CD4-positive, alpha-beta T cell (primary cell): ENCODE data around the gene E2F8. TPM values are rescaled to one million over a fixed set of nuclear protein-coding genes. Genes with fewer than 3 reads are reported as not detected.
"Not testable (repeated sequence)": the region's sequence is repeated elsewhere in the genome, so short reads cannot be mapped to it uniquely, and the experiment has no call there.

Experiments used
- ATAC-seq: fragments of 200-7000 bp; cut with Tn5 transposase; one replicate; pipeline ENCODE4 v1.10.0; 2022; ENCODE audit warnings: mild to moderate bottlenecking; ENCODE audit not compliant: poor library complexity
- CTCF ChIA-PET: fragments of 350-600 bp; sonication (Branson Sonifier 250); formaldehyde crosslinking; loops from one replicate; lab custom pipeline; 2021; ENCODE audit warnings: antibody characterized with exemption, inconsistent platforms; lab: Charles Lee
- POLR2A ChIA-PET: fragments of 350-600 bp; sonication (Branson Sonifier 250); formaldehyde crosslinking; loops from one replicate; lab custom pipeline; 2021; ENCODE audit warnings: antibody characterized with exemption, inconsistent platforms; lab: Charles Lee
- DNase-seq, 14 experiments: peaks; one replicate each; pipeline ENCODE4 v3.0.0-alpha.2; 2013 to 2020; ENCODE audit warnings: mixed read lengths in 2 of 14
- H3K27ac ChIP-seq, 2 donors: one replicate each; pipeline versions ENCODE4 v1.5.1 to v1.7.0; 2013; ENCODE audit warnings: low read length in 2 of 2, low read depth in 1 of 2, mild to moderate bottlenecking in 1 of 2
- H3K27me3 ChIP-seq, 2 experiments: 1 replicate in 1 of 2; 2 replicates in 1 of 2; pipeline versions ENCODE4 v1.6.1 to v1.7.0; 2013; ENCODE audit warnings: low read length in 2 of 2, control low read depth in 1 of 2, mild to moderate bottlenecking in 1 of 2, moderate library complexity in 1 of 2; ENCODE audit not compliant: insufficient read depth in 2 of 2, control insufficient read depth in 1 of 2
- H3K36me3 ChIP-seq: one replicate; pipeline ENCODE4 v1.6.1; 2013; ENCODE audit warnings: low read length, control low read depth; ENCODE audit not compliant: insufficient read depth
- H3K4me1 ChIP-seq: one replicate; pipeline ENCODE4 v1.6.1; 2013; ENCODE audit warnings: low read length, control low read depth; ENCODE audit not compliant: insufficient read depth
- H3K4me3 ChIP-seq: one replicate; pipeline ENCODE4 v1.5.1; 2013; ENCODE audit warnings: mild to moderate bottlenecking, low read length, moderate library complexity
- H3K9me3 ChIP-seq, 2 experiments: 1 replicate in 1 of 2; 2 replicates in 1 of 2; pipeline versions ENCODE4 v1.6.1 to v1.7.0; 2013; ENCODE audit warnings: low read length in 2 of 2, mild to moderate bottlenecking in 2 of 2, control low read depth in 1 of 2, moderate library complexity in 1 of 2; ENCODE audit not compliant: control insufficient read depth in 1 of 2, insufficient read depth in 1 of 2
- H3K27ac Mint-ChIP-seq: one replicate; pipeline ENCODE4 v1.8.0; 2020; ENCODE audit warnings: mixed read lengths
- H3K27me3 Mint-ChIP-seq: one replicate; pipeline ENCODE4 v1.8.0; 2021; ENCODE audit warnings: mixed read lengths
- H3K36me3 Mint-ChIP-seq: one replicate; pipeline ENCODE4 v1.8.0; 2021; ENCODE audit warnings: low read depth, mixed read lengths
- H3K4me1 Mint-ChIP-seq: one replicate; pipeline ENCODE4 v1.8.0; 2021; ENCODE audit warnings: low read depth, mixed read lengths
- H3K4me3 Mint-ChIP-seq: one replicate; pipeline ENCODE4 v1.8.0; 2020; ENCODE audit warnings: mild to moderate bottlenecking, mixed read lengths
- H3K9me3 Mint-ChIP-seq: one replicate; pipeline ENCODE4 v1.8.0; 2020; ENCODE audit warnings: mixed read lengths
- intact Hi-C, 2 experiments: fragments of 100-400 bp; cut with DNase I in 1 of 2; cut with micrococcal nuclease in 1 of 2; formaldehyde crosslinking; loops; one replicate each; pipeline versions ENCODE4 v1.15.1 to v1.9.0; 2023 to 2025; cut with DNase I, micrococcal nuclease
- total RNA-seq, 174 experiments: library from RNA in 2 of 174; stranded (reverse) in 2 of 174; gene quantifications; one replicate each; pipeline ENCODE4 v1.2.3 and lab custom pipeline; 2021 to 2026
- TF ChIP-seq, protein P1 (sequence below): fragments of 200-600 bp; IDR thresholded peaks from one replicate; pipeline ENCODE4 v1.8.0; 2022; ENCODE audit warnings: antibody characterized with exemption, mild to moderate bottlenecking

The E2F8 gene
- total RNA-seq, 2 experiments from 2014 or later = not detected

DNA sequence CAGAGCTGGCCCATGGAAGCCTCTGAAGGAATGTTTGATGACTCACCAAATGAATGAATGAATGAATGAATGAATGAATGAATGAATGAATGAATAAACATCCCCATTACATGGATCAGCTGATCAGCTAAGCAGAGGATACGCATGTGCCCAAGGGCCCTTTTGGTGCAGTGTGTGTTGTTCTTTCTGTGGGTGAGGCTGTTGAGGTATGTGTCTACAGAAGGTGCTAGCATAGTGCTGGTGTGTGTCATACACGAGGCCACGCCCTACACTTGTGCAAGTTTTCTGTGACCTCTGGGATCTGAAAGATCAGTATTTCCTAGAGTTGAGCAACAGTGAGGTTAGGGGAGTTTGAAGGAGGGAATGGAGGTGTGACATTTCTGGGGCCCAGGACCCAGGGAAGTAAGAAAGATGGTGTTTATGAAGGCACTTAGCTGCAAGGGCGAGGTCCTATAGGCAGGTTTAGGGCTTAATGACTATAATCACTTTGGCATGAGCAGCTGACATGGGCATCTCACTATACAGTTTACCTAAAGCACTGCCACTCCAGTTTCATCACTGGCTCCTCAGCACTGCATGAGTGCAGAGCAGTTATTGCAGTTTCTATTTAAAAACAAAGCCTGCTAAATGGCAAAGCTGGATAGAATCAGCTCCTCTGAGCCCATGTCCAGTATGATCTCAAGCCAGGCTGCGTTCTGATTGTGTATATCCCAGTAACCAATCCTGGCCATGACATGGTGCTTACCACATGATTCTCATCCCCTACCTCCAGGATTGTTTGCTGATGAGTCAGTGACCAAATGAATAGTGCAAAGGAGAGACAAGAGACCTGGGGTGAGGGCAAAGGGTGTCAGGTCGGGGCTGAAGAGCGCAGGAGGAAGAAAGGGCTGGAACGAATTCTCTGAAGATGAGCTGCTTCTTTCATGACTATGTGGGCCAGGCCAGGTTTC, 36.4 kb upstream of the E2F8 start:
- POLR2A ChIA-PET = no interaction called here
- Histone ChIP-seq H3K27me3 (no peaks in the 10 kb centered on the region), H3K36me3 (no peaks in the 10 kb centered on the region), H3K4me3 (no peak overlapping the region), H3K27ac (no peak overlapping the region), H3K9me3 (no peaks in the 10 kb centered on the region), H3K4me1 (no peaks in the 10 kb centered on the region)
- CTCF ChIA-PET = no interaction called here
- H3K9me3 Mint-ChIP-seq = no peaks in the 10 kb centered on the region
- TF ChIP-seq, protein P1, sequence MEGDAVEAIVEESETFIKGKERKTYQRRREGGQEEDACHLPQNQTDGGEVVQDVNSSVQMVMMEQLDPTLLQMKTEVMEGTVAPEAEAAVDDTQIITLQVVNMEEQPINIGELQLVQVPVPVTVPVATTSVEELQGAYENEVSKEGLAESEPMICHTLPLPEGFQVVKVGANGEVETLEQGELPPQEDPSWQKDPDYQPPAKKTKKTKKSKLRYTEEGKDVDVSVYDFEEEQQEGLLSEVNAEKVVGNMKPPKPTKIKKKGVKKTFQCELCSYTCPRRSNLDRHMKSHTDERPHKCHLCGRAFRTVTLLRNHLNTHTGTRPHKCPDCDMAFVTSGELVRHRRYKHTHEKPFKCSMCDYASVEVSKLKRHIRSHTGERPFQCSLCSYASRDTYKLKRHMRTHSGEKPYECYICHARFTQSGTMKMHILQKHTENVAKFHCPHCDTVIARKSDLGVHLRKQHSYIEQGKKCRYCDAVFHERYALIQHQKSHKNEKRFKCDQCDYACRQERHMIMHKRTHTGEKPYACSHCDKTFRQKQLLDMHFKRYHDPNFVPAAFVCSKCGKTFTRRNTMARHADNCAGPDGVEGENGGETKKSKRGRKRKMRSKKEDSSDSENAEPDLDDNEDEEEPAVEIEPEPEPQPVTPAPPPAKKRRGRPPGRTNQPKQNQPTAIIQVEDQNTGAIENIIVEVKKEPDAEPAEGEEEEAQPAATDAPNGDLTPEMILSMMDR = no peak
- H3K36me3 Mint-ChIP-seq = no peaks in the 10 kb centered on the region
- no peak overlapping the region for H3K27ac Mint-ChIP-seq
- no peak overlapping the region for H3K4me3 Mint-ChIP-seq
- DNase-seq = no peak
- no peaks in the 10 kb centered on the region for H3K4me1 Mint-ChIP-seq
- ATAC-seq = no peak
- intact Hi-C loops = no loop called here
- H3K27me3 Mint-ChIP-seq = peaks cover 10% of the 10 kb centered on the region

DNA sequence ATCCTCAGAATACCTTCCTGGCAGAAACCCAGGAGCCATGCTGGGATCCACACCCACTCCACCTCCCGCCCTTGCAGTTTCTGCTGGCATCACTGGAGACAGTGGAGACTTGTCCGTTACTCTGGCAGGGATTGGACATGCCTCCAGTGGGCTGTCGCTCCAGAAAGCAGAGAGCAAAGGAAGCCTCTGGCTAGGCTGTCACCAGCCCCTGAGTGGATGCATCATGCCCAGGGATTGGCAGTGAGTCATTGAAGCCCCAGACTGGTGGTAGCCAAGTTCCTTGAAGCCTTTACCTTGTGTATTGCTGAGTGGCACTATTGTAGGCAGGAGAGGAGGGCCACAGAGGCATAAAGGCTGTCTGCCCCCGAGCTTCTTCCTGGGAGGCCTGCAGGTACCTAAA, 34.8 kb upstream of the E2F8 start:
- no peak overlapping the region for H3K4me3 ChIP-seq
- ATAC-seq (no peak), DNase-seq (no peak)
- H3K27ac Mint-ChIP-seq = no peak overlapping the region
- no peaks in the 10 kb centered on the region for H3K4me1 Mint-ChIP-seq
- intact Hi-C loops = no loop called here
- H3K36me3 ChIP-seq = no peaks in the 10 kb centered on the region
- no peaks in the 10 kb centered on the region for H3K9me3 Mint-ChIP-seq
- no peaks in the 10 kb centered on the region for H3K4me1 ChIP-seq
- TF ChIP-seq, protein P1 = no peak
- ChIA-PET POLR2A (no interaction called here), CTCF (no interaction called here)
- no peaks in the 10 kb centered on the region for H3K9me3 ChIP-seq
- no peak overlapping the region for H3K27ac ChIP-seq
- no peak overlapping the region for H3K4me3 Mint-ChIP-seq
- peaks cover 26% of the 10 kb centered on the region for H3K27me3 Mint-ChIP-seq
- no peaks in the 10 kb centered on the region for H3K36me3 Mint-ChIP-seq
- H3K27me3 ChIP-seq = no peaks in the 10 kb centered on the region

DNA sequence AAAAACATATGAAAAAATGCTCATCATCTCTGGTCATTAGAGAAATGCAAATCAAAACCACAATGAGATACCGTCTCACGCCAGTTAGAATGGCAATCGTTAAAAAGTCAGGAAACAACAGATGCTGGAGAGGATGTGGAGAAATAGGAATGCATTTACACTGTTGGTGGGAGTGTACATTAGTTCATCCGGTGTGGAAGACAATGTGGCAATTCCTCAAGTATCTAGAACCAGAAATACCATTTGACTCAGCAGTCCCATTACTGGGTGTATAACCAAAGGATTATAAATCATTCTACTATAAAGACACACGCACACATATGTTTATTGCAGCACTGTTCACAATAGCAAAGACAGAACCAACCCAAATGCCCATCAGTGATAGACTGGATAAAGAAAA, 32.5 kb upstream of the E2F8 start:
- DNase-seq, H3K27ac Mint-ChIP-seq, H3K27ac ChIP-seq, H3K9me3 ChIP-seq, H3K36me3 ChIP-seq, ATAC-seq, CTCF ChIA-PET, POLR2A ChIA-PET, H3K4me1 ChIP-seq, H3K4me1 Mint-ChIP-seq, H3K9me3 Mint-ChIP-seq, H3K4me3 Mint-ChIP-seq, intact Hi-C loops, H3K36me3 Mint-ChIP-seq, H3K4me3 ChIP-seq: not testable (repeated sequence)
- H3K27me3 Mint-ChIP-seq = peaks cover 49% of the 10 kb centered on the region
- H3K27me3 ChIP-seq = peaks cover 10 to 11% of the 10 kb centered on the region in 2 experiments
